ENCODE measurements around the gene EGLN1. TPM values are rescaled to one million over a fixed set of nuclear protein-coding genes. Genes with fewer than 3 reads are reported as not detected.
"Not testable (repeated sequence)": the region's sequence is repeated elsewhere in the genome, so short reads cannot be mapped to it uniquely, and the experiment has no call there.

Gene EGLN1
- total RNA-seq, 1 experiment from 2014 or later = 59.0 TPM

DNA sequence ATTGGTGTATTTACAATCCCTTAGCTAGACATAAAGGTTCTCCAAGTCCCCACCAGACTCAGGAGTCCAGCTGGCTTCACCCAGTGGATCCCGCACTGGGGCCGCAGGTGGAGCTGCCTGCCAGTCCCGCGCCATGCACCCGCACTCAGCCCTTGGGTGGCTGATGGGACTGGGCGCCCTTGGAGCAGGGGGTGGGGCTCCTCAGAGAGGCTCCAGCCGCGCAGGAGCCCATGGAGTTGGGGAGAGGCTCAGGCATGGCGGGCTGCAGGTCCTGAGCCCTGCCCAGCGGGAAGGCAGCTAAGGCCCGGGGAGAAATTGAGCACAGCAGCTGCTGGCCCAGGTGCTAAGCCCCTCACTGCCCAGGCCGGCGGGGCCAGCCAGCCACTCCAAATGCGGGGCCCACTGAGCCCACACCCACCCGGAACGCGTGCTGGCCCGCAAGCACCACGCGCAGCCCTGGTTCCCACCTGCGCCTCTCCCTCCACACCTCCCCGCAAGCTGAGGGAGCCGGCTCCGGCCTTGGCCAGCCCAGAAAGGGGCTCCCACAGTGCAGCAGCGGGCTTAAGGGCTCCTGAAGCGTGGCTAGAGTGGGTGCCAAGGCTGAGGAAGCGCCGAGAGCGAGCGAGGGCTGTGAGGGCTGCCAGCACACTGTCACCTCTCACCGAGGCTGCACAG is 8.7 kb upstream of the EGLN1 start:
- H3K9ac ChIP-seq (ENCODE audit: low read length); DNase-seq; H4K20me1 ChIP-seq (ENCODE audit: insufficient read depth, low read depth, low read length); H3K9me2 ChIP-seq (replicated peaks; ENCODE audit: insufficient read depth, low read length); H3K79me2 ChIP-seq (ENCODE audit: low read length); H3K36me3 ChIP-seq (ENCODE audit: insufficient read depth, low read length); H3K27me3 ChIP-seq (ENCODE audit: low read length); H3K4me3 ChIP-seq (ENCODE audit: low read length); H3K4me2 ChIP-seq (ENCODE audit: low read depth, low read length, poor library complexity, severe bottlenecking); H3K27ac ChIP-seq (ENCODE audit: low read length); H3K9me3 ChIP-seq (ENCODE audit: low read length); H3K4me1 ChIP-seq (ENCODE audit: low read length); H2AFZ ChIP-seq (ENCODE audit: low read length): not testable (repeated sequence)

DNA sequence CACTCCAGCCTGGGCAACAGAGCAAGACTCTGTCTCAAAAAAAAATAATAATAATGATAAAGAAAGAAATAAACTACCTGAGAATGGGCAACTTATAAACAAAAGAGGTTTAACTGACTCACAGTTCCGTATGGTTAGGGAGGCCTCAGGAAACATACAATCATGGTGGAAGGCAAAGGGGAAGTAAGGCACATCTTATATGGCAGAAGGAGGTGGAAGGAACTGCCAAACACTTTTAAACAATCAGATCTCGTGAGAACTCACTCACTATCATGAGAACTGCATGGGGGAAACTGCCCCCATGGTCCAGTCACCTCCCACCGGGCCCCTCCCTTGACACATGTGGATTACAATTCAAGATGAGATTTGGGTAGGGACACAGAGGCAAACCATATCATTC is 6.3 kb upstream of the EGLN1 start:
- H3K27me3 ChIP-seq (ENCODE audit: low read length) = no peaks in the 10 kb centered on the region
- H2AFZ ChIP-seq (ENCODE audit: low read length) = no peak overlapping the region
- no peaks in the 10 kb centered on the region for H3K9me3 ChIP-seq (ENCODE audit: low read length)
- no peak overlapping the region for H3K4me3 ChIP-seq (ENCODE audit: low read length)
- peaks cover 4% of the 10 kb centered on the region for H3K4me1 ChIP-seq (ENCODE audit: low read length)
- H3K79me2 ChIP-seq (ENCODE audit: low read length) = no peaks in the 10 kb centered on the region
- no peaks in the 10 kb centered on the region for H3K36me3 ChIP-seq (ENCODE audit: insufficient read depth, low read length)
- H3K27ac ChIP-seq (ENCODE audit: low read length) = no peak overlapping the region
- no peak overlapping the region for H3K9ac ChIP-seq (ENCODE audit: low read length)
- H3K4me2 ChIP-seq (ENCODE audit: low read depth, low read length, poor library complexity, severe bottlenecking) = no peak overlapping the region
- H4K20me1 ChIP-seq (ENCODE audit: insufficient read depth, low read depth, low read length) = no peaks in the 10 kb centered on the region
- DNase-seq = no peak
- no peaks in the 10 kb centered on the region for H3K9me2 ChIP-seq (replicated peaks; ENCODE audit: insufficient read depth, low read length)

- H3K9me2 ChIP-seq (replicated peaks; ENCODE audit: insufficient read depth, low read length) = no peaks in the 10 kb centered on the region
- no peaks in the 10 kb centered on the region for H3K36me3 ChIP-seq (ENCODE audit: insufficient read depth, low read length)
- no peak overlapping the region for H3K4me2 ChIP-seq (ENCODE audit: low read depth, low read length, poor library complexity, severe bottlenecking)
- no peak for DNase-seq
- H3K9me3 ChIP-seq (ENCODE audit: low read length) = no peaks in the 10 kb centered on the region
- no peak overlapping the region for H2AFZ ChIP-seq (ENCODE audit: low read length)
- peaks cover 15% of the 10 kb centered on the region for H3K79me2 ChIP-seq (ENCODE audit: low read length)
- no peak overlapping the region for H3K4me3 ChIP-seq (ENCODE audit: low read length)
- H3K27ac ChIP-seq (ENCODE audit: low read length) = no peak overlapping the region
- no peaks in the 10 kb centered on the region for H3K27me3 ChIP-seq (ENCODE audit: low read length)
- no peak overlapping the region for H3K9ac ChIP-seq (ENCODE audit: low read length)
- H4K20me1 ChIP-seq (ENCODE audit: insufficient read depth, low read depth, low read length) = peaks cover under 1% of the 10 kb centered on the region; the same call in 1 of the 2 replicates
- H3K4me1 ChIP-seq (ENCODE audit: low read length) = peaks cover 13% of the 10 kb centered on the region
Measured at GRCh38 chr1:231424950-231425805, 3.1 kb upstream of the EGLN1 start.

- Histone ChIP-seq H4K20me1 (ENCODE audit: insufficient read depth, low read depth, low read length) (peaks cover 16% of the 10 kb centered on the region), H3K9me2 (replicated peaks; ENCODE audit: insufficient read depth, low read length) (no peaks in the 10 kb centered on the region), H3K4me2 (ENCODE audit: low read depth, low read length, poor library complexity, severe bottlenecking) (peak overlapping the region; percentile 82), H3K9me3 (ENCODE audit: low read length) (no peaks in the 10 kb centered on the region), H3K27me3 (ENCODE audit: low read length) (no peaks in the 10 kb centered on the region), H3K27ac (ENCODE audit: low read length) (no peak overlapping the region), H3K9ac (ENCODE audit: low read length) (0 out of 2 replicates have a peak overlapping the region, but pooled peaks have one; percentile 81), H3K4me3 (ENCODE audit: low read length) (peak overlapping the region; percentile 78; the same call in 1 of the 2 replicates), H3K79me2 (ENCODE audit: low read length) (peaks cover 30% of the 10 kb centered on the region), H3K4me1 (ENCODE audit: low read length) (peaks cover 17% of the 10 kb centered on the region), H3K36me3 (ENCODE audit: insufficient read depth, low read length) (no peaks in the 10 kb centered on the region; the same call in 1 of the 2 replicates), H2AFZ (ENCODE audit: low read length) (no peak overlapping the region)
- no peak for DNase-seq
Measured at GRCh38 chr1:231423648-231424047, 1.6 kb upstream of the EGLN1 start.

DNA sequence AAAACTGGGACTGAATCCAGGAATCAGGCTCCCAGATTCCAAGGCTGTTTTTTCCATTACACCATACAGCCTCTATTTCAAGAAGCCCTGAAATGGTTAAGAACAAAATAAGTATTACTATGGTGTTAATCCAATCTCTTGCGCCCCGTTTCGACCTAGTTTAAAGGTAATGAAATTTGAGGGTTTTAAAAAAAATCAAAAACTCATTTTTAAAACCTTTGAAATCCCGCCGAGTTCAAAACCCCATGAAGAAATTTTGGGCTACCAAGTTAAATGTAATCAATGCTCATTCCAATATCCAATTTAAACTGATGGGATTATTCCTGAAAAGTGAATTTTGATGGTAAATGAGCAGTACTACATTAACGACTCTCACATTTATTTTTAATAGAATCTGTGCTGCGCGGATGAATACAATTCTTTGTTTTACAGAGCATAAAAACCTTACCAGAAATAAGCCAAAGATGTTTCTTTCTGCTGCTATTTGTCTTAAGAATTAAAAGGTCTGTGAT is 767 bp upstream of the EGLN1 start:
- Histone ChIP-seq H2AFZ (ENCODE audit: low read length) (peak overlapping the region; percentile 90), H3K27ac (ENCODE audit: low read length) (peak overlapping the region; percentile 83), H3K27me3 (ENCODE audit: low read length) (no peaks in the 10 kb centered on the region), H3K4me2 (ENCODE audit: low read depth, low read length, poor library complexity, severe bottlenecking) (peak overlapping the region; percentile 82), H4K20me1 (ENCODE audit: insufficient read depth, low read depth, low read length) (peaks cover 23% of the 10 kb centered on the region), H3K79me2 (ENCODE audit: low read length) (peaks cover 38% of the 10 kb centered on the region), H3K9me3 (ENCODE audit: low read length) (no peaks in the 10 kb centered on the region), H3K9ac (ENCODE audit: low read length) (peak overlapping the region; percentile 81), H3K9me2 (replicated peaks; ENCODE audit: insufficient read depth, low read length) (no peaks in the 10 kb centered on the region), H3K4me1 (ENCODE audit: low read length) (peaks cover 25% of the 10 kb centered on the region), H3K36me3 (ENCODE audit: insufficient read depth, low read length) (peaks cover 3% of the 10 kb centered on the region), H3K4me3 (ENCODE audit: low read length) (peak overlapping the region; percentile 78)
- DNase-seq = no peak

- Histone ChIP-seq H3K27me3 (ENCODE audit: low read length) (no peaks in the 10 kb centered on the region), H3K4me2 (ENCODE audit: low read depth, low read length, poor library complexity, severe bottlenecking) (peak overlapping the region; percentile 74), H2AFZ (ENCODE audit: low read length) (0 out of 2 replicates have a peak overlapping the region, but pooled peaks have one; percentile 13), H4K20me1 (ENCODE audit: insufficient read depth, low read depth, low read length) (peaks cover 29% of the 10 kb centered on the region), H3K9ac (ENCODE audit: low read length) (peak overlapping the region; percentile 80), H3K9me3 (ENCODE audit: low read length) (no peaks in the 10 kb centered on the region), H3K36me3 (ENCODE audit: insufficient read depth, low read length) (peaks cover 9% of the 10 kb centered on the region), H3K27ac (ENCODE audit: low read length) (peak overlapping the region; percentile 57), H3K4me1 (ENCODE audit: low read length) (peaks cover 38% of the 10 kb centered on the region), H3K4me3 (ENCODE audit: low read length) (peak overlapping the region; percentile 74), H3K79me2 (ENCODE audit: low read length) (peaks cover 51% of the 10 kb centered on the region), H3K9me2 (replicated peaks; ENCODE audit: insufficient read depth, low read length) (no peaks in the 10 kb centered on the region)
- DNase-seq = peak; percentile 79
Measured at GRCh38 chr1:231421546-231421970, 529 bp downstream of the EGLN1 start.

DNA sequence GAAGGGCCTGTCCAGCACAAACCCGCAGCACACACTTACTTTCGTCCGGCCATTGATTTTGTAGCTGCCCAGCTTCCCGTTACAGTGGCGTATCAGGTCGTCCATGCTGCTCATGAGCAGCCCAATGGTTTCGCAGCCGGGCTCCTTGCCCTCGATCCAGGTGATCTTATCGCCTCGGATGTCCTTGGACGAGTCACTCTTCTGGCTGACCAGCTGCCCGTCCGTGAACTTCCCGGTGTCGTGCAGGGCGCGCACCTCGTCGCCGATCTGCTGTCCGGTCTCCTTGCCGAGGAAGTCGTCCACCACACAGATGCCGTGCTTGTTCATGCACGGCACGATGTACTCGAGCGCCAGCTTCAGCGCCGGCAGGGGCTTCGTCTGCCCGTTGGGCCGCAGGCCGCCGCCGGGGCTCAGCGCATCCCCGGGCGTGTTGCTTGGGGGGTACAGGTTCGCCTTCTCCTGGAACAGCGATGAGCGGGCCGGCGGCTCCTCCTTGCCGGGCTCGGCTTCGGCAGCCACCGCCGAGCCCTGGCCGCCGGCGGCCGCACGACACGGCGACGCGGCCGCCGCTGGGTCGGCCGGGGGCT is 1.0 kb downstream of the EGLN1 start:
- Histone ChIP-seq H3K27me3 (ENCODE audit: low read length) (no peaks in the 10 kb centered on the region), H3K9ac (ENCODE audit: low read length) (peak overlapping the region; percentile 80), H4K20me1 (ENCODE audit: insufficient read depth, low read depth, low read length) (peaks cover 29% of the 10 kb centered on the region), H3K9me2 (replicated peaks; ENCODE audit: insufficient read depth, low read length) (no peaks in the 10 kb centered on the region), H3K4me3 (ENCODE audit: low read length) (peak overlapping the region; percentile 74), H3K79me2 (ENCODE audit: low read length) (peaks cover 56% of the 10 kb centered on the region), H3K9me3 (ENCODE audit: low read length) (no peaks in the 10 kb centered on the region), H3K4me2 (ENCODE audit: low read depth, low read length, poor library complexity, severe bottlenecking) (peak overlapping the region; percentile 74), H3K36me3 (ENCODE audit: insufficient read depth, low read length) (peaks cover 9% of the 10 kb centered on the region), H3K4me1 (ENCODE audit: low read length) (peaks cover 43% of the 10 kb centered on the region), H3K27ac (ENCODE audit: low read length) (peak overlapping the region; percentile 57), H2AFZ (ENCODE audit: low read length) (no peak overlapping the region)
- DNase-seq = peak; percentile 77

Measured in Karpas-422 (cell line).